Measurements from ENCODE around the gene TRPV2.

The TRPV2 gene

GRCh38 chr17:16470265-16470664 is 54.9 kb downstream of the TRPV2 start:
- no peak for TF ChIP-seq ZNF565 (CRISPR knock-in tag; conservative IDR thresholded peaks at IDR 0.05; ENCODE audit: low read depth)
- TF ChIP-seq TSHZ2 (CRISPR knock-in tag; IDR thresholded peaks at IDR 0.05), result no peak
- TF ChIP-seq SNAI2 (CRISPR knock-in tag; IDR thresholded peaks at IDR 0.05), result no peak
- TF ChIP-seq PATZ1 (CRISPR knock-in tag; IDR thresholded peaks at IDR 0.05; ENCODE audit: borderline replicate concordance), result no peak
- TF ChIP-seq TOX (CRISPR knock-in tag; IDR thresholded peaks at IDR 0.05; ENCODE audit: borderline replicate concordance), result no peak
- TF ChIP-seq BACH2 (CRISPR knock-in tag; IDR thresholded peaks at IDR 0.05; ENCODE audit: borderline replicate concordance), result no peak
- peak; percentile 51; the same call in 1 of the 3 replicates for ATAC-seq

GRCh38 chr17:16471295-16471694 is 55.9 kb downstream of the TRPV2 start:
- no peak for ATAC-seq
- TF ChIP-seq ZNF565 (CRISPR knock-in tag; conservative IDR thresholded peaks at IDR 0.05; ENCODE audit: low read depth) (no peak), ESRRG (CRISPR knock-in tag; IDR thresholded peaks at IDR 0.05) (no peak), PPARA (CRISPR knock-in tag; IDR thresholded peaks at IDR 0.05; ENCODE audit: borderline replicate concordance) (no peak), ZFP30 (CRISPR knock-in tag; IDR thresholded peaks at IDR 0.05) (no peak), OSR1 (CRISPR knock-in tag; IDR thresholded peaks at IDR 0.05) (no peak), ZFP3 (CRISPR knock-in tag; IDR thresholded peaks at IDR 0.05) (no peak), CSRNP3 (CRISPR knock-in tag; IDR thresholded peaks at IDR 0.05) (no peak), GLIS3 (CRISPR knock-in tag; IDR thresholded peaks at IDR 0.05) (no peak), TOX (CRISPR knock-in tag; IDR thresholded peaks at IDR 0.05; ENCODE audit: borderline replicate concordance) (no peak), ARNTL (CRISPR knock-in tag; IDR thresholded peaks at IDR 0.05; ENCODE audit: borderline replicate concordance, low read depth) (no peak), CREB5 (CRISPR knock-in tag; IDR thresholded peaks at IDR 0.05; ENCODE audit: low read depth) (no peak), ZNF8 (CRISPR knock-in tag; IDR thresholded peaks at IDR 0.05) (no peak)

- no peak for ATAC-seq
- TF ChIP-seq ZNF565 (CRISPR knock-in tag; conservative IDR thresholded peaks at IDR 0.05; ENCODE audit: low read depth) (no peak), ISL1 (CRISPR knock-in tag; IDR thresholded peaks at IDR 0.05) (peak; percentile 60), ZC3H10 (CRISPR knock-in tag; IDR thresholded peaks at IDR 0.05) (no peak), TOX (CRISPR knock-in tag; IDR thresholded peaks at IDR 0.05; ENCODE audit: borderline replicate concordance) (no peak), ZNF70 (CRISPR knock-in tag; IDR thresholded peaks at IDR 0.05) (no peak), CSRNP3 (CRISPR knock-in tag; IDR thresholded peaks at IDR 0.05) (no peak), TCF4 (CRISPR knock-in tag; IDR thresholded peaks at IDR 0.05; ENCODE audit: borderline replicate concordance) (no peak)
These were observed 57.2 kb downstream of the TRPV2 start for GRCh38 chr17:16472539-16472938.
